HEK293 (cell line): ENCODE data around the gene PEX16.

ENCODE experiments used
- CTCF ChIA-PET: fragments of 350-600 bp; formaldehyde crosslinking; extraction: SDS; loops from one replicate; lab custom pipeline; 2021; ENCODE audit warnings: antibody characterized with exemption; lab: Yijun Ruan, JAX
- POLR2A ChIA-PET: fragments of 300-600 bp; formaldehyde crosslinking; extraction: SDS; loops from one replicate; lab custom pipeline; 2020; ENCODE audit warnings: antibody characterized with exemption, inconsistent platforms; lab: Yijun Ruan, JAX
- H3K27ac ChIP-seq: fragments of 200-500 bp; sonication (Bioruptor generic); 2 replicates; pipeline ENCODE4 v1.5.1; 2014; ENCODE audit warnings: low read depth, low read length, control low read depth, inconsistent platforms; ENCODE audit errors: extremely low read depth
- H3K36me3 ChIP-seq, 2 experiments: fragments of 200-500 bp in 1 of 2; sonication (Bioruptor generic) in 1 of 2; 1 replicate in 1 of 2; 2 replicates in 1 of 2; pipeline ENCODE4 v1.5.1; 2014 to 2017; ENCODE audit warnings: inconsistent platforms in 2 of 2, low read length in 2 of 2; ENCODE audit not compliant: control insufficient read depth in 2 of 2, insufficient read depth in 1 of 2
- H3K4me1 ChIP-seq: fragments of 200-500 bp; sonication (Bioruptor generic); 2 replicates; pipeline ENCODE4 v1.5.1; 2014; ENCODE audit warnings: mild to moderate bottlenecking, low read length, inconsistent platforms; ENCODE audit not compliant: control insufficient read depth, insufficient read depth
- H3K4me3 ChIP-seq: 2 replicates; pipeline ENCODE4 v1.5.1; 2011; ENCODE audit warnings: low read depth, mild to moderate bottlenecking, control low read depth, low read length, moderate library complexity
- H3K9me3 ChIP-seq: fragments of 200-500 bp; sonication (Bioruptor generic); 2 replicates; pipeline ENCODE4 v1.5.1; 2014; ENCODE audit warnings: low read depth, low read length, inconsistent platforms; ENCODE audit not compliant: control insufficient read depth, insufficient read depth
- GLIS2 ChIP-seq: fragments of 450-650 bp; formaldehyde crosslinking; IDR thresholded peaks from 2 replicates; pipeline ENCODE4 v1.5.1; 2016; ENCODE audit warnings: missing biosample characterization, missing genetic modification characterization
- HOXA7 ChIP-seq: sonication (generic); formaldehyde crosslinking; IDR thresholded peaks from 2 replicates; pipeline ENCODE4 v1.8.1; 2022; ENCODE audit warnings: missing genetic modification reagents, borderline replicate concordance
- HOXD13 ChIP-seq: sonication (generic); formaldehyde crosslinking; IDR thresholded peaks from 2 replicates; pipeline ENCODE4 v1.8.0; 2022; ENCODE audit warnings: missing genetic modification reagents, borderline replicate concordance
- KLF7 ChIP-seq: fragments of 450-650 bp; formaldehyde crosslinking; IDR thresholded peaks from 2 replicates; pipeline ENCODE4 v1.5.1; 2016; ENCODE audit warnings: missing biosample characterization, missing genetic modification characterization, borderline replicate concordance
- OSR2 ChIP-seq: fragments of 450-650 bp; formaldehyde crosslinking; IDR thresholded peaks from 2 replicates; pipeline ENCODE4 v1.5.1; 2016; ENCODE audit warnings: missing biosample characterization, missing genetic modification characterization
- SCRT1 ChIP-seq: fragments of 450-650 bp; formaldehyde crosslinking; IDR thresholded peaks from 2 replicates; pipeline ENCODE4 v1.5.1; 2016; ENCODE audit warnings: missing biosample characterization, missing genetic modification characterization, borderline replicate concordance
- ZBTB1 ChIP-seq: fragments of 450-650 bp; formaldehyde crosslinking; IDR thresholded peaks from 2 replicates; pipeline ENCODE4 v1.5.1; 2016; ENCODE audit warnings: missing biosample characterization, missing genetic modification characterization
- ZBTB21 ChIP-seq: fragments of 450-650 bp; formaldehyde crosslinking; IDR thresholded peaks from 2 replicates; pipeline ENCODE4 v1.5.1; 2017; ENCODE audit warnings: missing biosample characterization, missing genetic modification characterization
- ZFP37 ChIP-seq: fragments of 450-650 bp; formaldehyde crosslinking; IDR thresholded peaks from 2 replicates; pipeline ENCODE4 v1.5.1; 2016; ENCODE audit warnings: missing biosample characterization, missing genetic modification characterization
- ZFP41 ChIP-seq: fragments of 450-650 bp; formaldehyde crosslinking; IDR thresholded peaks from 2 replicates; pipeline ENCODE4 v1.5.1; 2016; ENCODE audit warnings: missing biosample characterization, missing genetic modification characterization, borderline replicate concordance
- ZNF112 ChIP-seq: fragments of 450-650 bp; formaldehyde crosslinking; IDR thresholded peaks from 2 replicates; pipeline ENCODE4 v1.5.0; 2017; ENCODE audit warnings: missing biosample characterization, missing genetic modification characterization
- ZNF114 ChIP-seq: fragments of 450-650 bp; formaldehyde crosslinking; IDR thresholded peaks from 2 replicates; pipeline ENCODE4 v1.5.0; 2017; ENCODE audit warnings: missing biosample characterization, missing genetic modification characterization
- ZNF132 ChIP-seq: fragments of 450-650 bp; formaldehyde crosslinking; IDR thresholded peaks from 2 replicates; pipeline ENCODE4 v1.5.1; 2017; ENCODE audit warnings: missing biosample characterization, missing genetic modification characterization, borderline replicate concordance
- ZNF148 ChIP-seq: fragments of 450-650 bp; formaldehyde crosslinking; IDR thresholded peaks from 2 replicates; pipeline ENCODE4 v1.5.0; 2017; ENCODE audit warnings: missing biosample characterization, missing genetic modification characterization, borderline replicate concordance
- ZNF24 ChIP-seq: fragments of 450-650 bp; formaldehyde crosslinking; IDR thresholded peaks from 2 replicates; pipeline ENCODE4 v1.5.1; 2016; ENCODE audit warnings: missing biosample characterization, missing genetic modification characterization
- ZNF311 ChIP-seq: fragments of 450-650 bp; formaldehyde crosslinking; IDR thresholded peaks from 2 replicates; pipeline ENCODE4 v1.5.1; 2017; ENCODE audit warnings: missing biosample characterization, missing genetic modification characterization, borderline replicate concordance
- ZNF366 ChIP-seq: fragments of 450-650 bp; formaldehyde crosslinking; conservative IDR thresholded peaks from 2 replicates; pipeline ENCODE4 v1.5.1; 2016; ENCODE audit warnings: missing biosample characterization, missing genetic modification characterization
- ZNF398 ChIP-seq: fragments of 450-650 bp; formaldehyde crosslinking; IDR thresholded peaks from 2 replicates; pipeline ENCODE4 v1.5.1; 2017; ENCODE audit warnings: missing biosample characterization, missing genetic modification characterization
- ZNF48 ChIP-seq: fragments of 450-650 bp; formaldehyde crosslinking; IDR thresholded peaks from 2 replicates; pipeline ENCODE4 v1.5.1; 2016; ENCODE audit warnings: missing biosample characterization, missing genetic modification characterization
- ZNF621 ChIP-seq: fragments of 450-650 bp; formaldehyde crosslinking; IDR thresholded peaks from 2 replicates; pipeline ENCODE4 v1.5.1; 2017; ENCODE audit warnings: missing biosample characterization, missing genetic modification characterization
- ZNF701 ChIP-seq: fragments of 450-650 bp; formaldehyde crosslinking; IDR thresholded peaks from 2 replicates; pipeline ENCODE4 v1.5.1; 2016; ENCODE audit warnings: missing biosample characterization, missing genetic modification characterization
- ZSCAN4 ChIP-seq: fragments of 450-650 bp; formaldehyde crosslinking; IDR thresholded peaks from 2 replicates; pipeline ENCODE4 v1.5.1; 2017; ENCODE audit warnings: missing biosample characterization, missing genetic modification characterization

Gene PEX16

GRCh38 chr11:45872651-45873356 is 44.9 kb downstream of the PEX16 start (continued):
- no peak for TF ChIP-seq ZNF148 (tag by site-specific recombination)
- TF ChIP-seq ZFP37, result peak; percentile 58; the same call in 1 of the 2 replicates
- TF ChIP-seq ZNF24 (tag by site-specific recombination), result 0 out of 2 replicates have a peak, but pooled peaks have one; percentile 38

- TF ChIP-seq ZNF114 (tag by site-specific recombination) (no peak), HOXD13 (CRISPR knock-in tag) (no peak), OSR2 (tag by site-specific recombination) (no peak), ZNF48 (tag by site-specific recombination) (no peak), ZNF621 (tag by site-specific recombination) (no peak), ZFP41 (tag by site-specific recombination) (no peak), ZSCAN4 (tag by site-specific recombination) (no peak), ZNF311 (tag by site-specific recombination) (no peak), ZNF701 (tag by site-specific recombination) (no peak), ZNF366 (tag by site-specific recombination) (no peak), KLF7 (tag by site-specific recombination) (no peak), ZBTB1 (tag by site-specific recombination) (no peak), ZBTB21 (tag by site-specific recombination) (no peak), SCRT1 (tag by site-specific recombination) (no peak), GLIS2 (no peak), ZNF132 (tag by site-specific recombination) (no peak), HOXA7 (CRISPR knock-in tag) (no peak), ZNF112 (no peak), ZNF398 (tag by site-specific recombination) (no peak), ZNF148 (tag by site-specific recombination) (no peak)
- CTCF ChIA-PET, result interaction anchor here (0.6 to 7.0 kb wide), 21 partner anchors 9 to 595 kb away, joined by 3 to 79 read pairs (median 6); no protein-coding TSS in a partner anchor
- H3K36me3 ChIP-seq, result peaks cover 0 to 68% of the 10 kb centered on the region in 2 experiments; a peak in 1 of 3 replicates
These were observed 46.0 kb downstream of the PEX16 start for GRCh38 chr11:45871638-45872037.

More at GRCh38 chr11:45871638-45872037, 46.0 kb downstream of the PEX16 start:
- POLR2A ChIA-PET, result interaction anchor here (1.4 kb wide), 1 partner anchor 57 kb away, joined by 3 read pairs; no protein-coding TSS in a partner anchor
- H3K4me3 ChIP-seq, result no peak overlapping the region
- H3K9me3 ChIP-seq, result no peaks in the 10 kb centered on the region
- H3K27ac ChIP-seq, result no peak overlapping the region
- no peaks in the 10 kb centered on the region for H3K4me1 ChIP-seq
